CD4-positive, alpha-beta T cell (primary cell): Measurements from ENCODE around the gene METTL24. TPM values are rescaled to one million over a fixed set of nuclear protein-coding genes. Genes with fewer than 3 reads are reported as not detected.

Experiments used
- ATAC-seq: fragments of 200-7000 bp; cut with Tn5 transposase; one replicate; pipeline ENCODE4 v1.10.0; 2022; ENCODE audit warnings: mild to moderate bottlenecking; ENCODE audit not compliant: poor library complexity
- CTCF ChIA-PET: fragments of 350-600 bp; sonication (Branson Sonifier 250); formaldehyde crosslinking; loops from one replicate; lab custom pipeline; 2021; ENCODE audit warnings: antibody characterized with exemption, inconsistent platforms; lab: Charles Lee
- POLR2A ChIA-PET: fragments of 350-600 bp; sonication (Branson Sonifier 250); formaldehyde crosslinking; loops from one replicate; lab custom pipeline; 2021; ENCODE audit warnings: antibody characterized with exemption, inconsistent platforms; lab: Charles Lee
- DNase-seq, 14 experiments: peaks; one replicate each; pipeline ENCODE4 v3.0.0-alpha.2; 2013 to 2020; ENCODE audit warnings: mixed read lengths in 2 of 14
- H3K27ac ChIP-seq, 2 donors: one replicate each; pipeline versions ENCODE4 v1.5.1 to v1.7.0; 2013; ENCODE audit warnings: low read length in 2 of 2, low read depth in 1 of 2, mild to moderate bottlenecking in 1 of 2
- H3K27me3 ChIP-seq, 2 experiments: 1 replicate in 1 of 2; 2 replicates in 1 of 2; pipeline versions ENCODE4 v1.6.1 to v1.7.0; 2013; ENCODE audit warnings: low read length in 2 of 2, control low read depth in 1 of 2, mild to moderate bottlenecking in 1 of 2, moderate library complexity in 1 of 2; ENCODE audit not compliant: insufficient read depth in 2 of 2, control insufficient read depth in 1 of 2
- H3K36me3 ChIP-seq: one replicate; pipeline ENCODE4 v1.6.1; 2013; ENCODE audit warnings: low read length, control low read depth; ENCODE audit not compliant: insufficient read depth
- H3K4me1 ChIP-seq: one replicate; pipeline ENCODE4 v1.6.1; 2013; ENCODE audit warnings: low read length, control low read depth; ENCODE audit not compliant: insufficient read depth
- H3K4me3 ChIP-seq: one replicate; pipeline ENCODE4 v1.5.1; 2013; ENCODE audit warnings: mild to moderate bottlenecking, low read length, moderate library complexity
- H3K9me3 ChIP-seq, 2 experiments: 1 replicate in 1 of 2; 2 replicates in 1 of 2; pipeline versions ENCODE4 v1.6.1 to v1.7.0; 2013; ENCODE audit warnings: low read length in 2 of 2, mild to moderate bottlenecking in 2 of 2, control low read depth in 1 of 2, moderate library complexity in 1 of 2; ENCODE audit not compliant: control insufficient read depth in 1 of 2, insufficient read depth in 1 of 2
- H3K27ac Mint-ChIP-seq: one replicate; pipeline ENCODE4 v1.8.0; 2020; ENCODE audit warnings: mixed read lengths
- H3K27me3 Mint-ChIP-seq: one replicate; pipeline ENCODE4 v1.8.0; 2021; ENCODE audit warnings: mixed read lengths
- H3K36me3 Mint-ChIP-seq: one replicate; pipeline ENCODE4 v1.8.0; 2021; ENCODE audit warnings: low read depth, mixed read lengths
- H3K4me1 Mint-ChIP-seq: one replicate; pipeline ENCODE4 v1.8.0; 2021; ENCODE audit warnings: low read depth, mixed read lengths
- H3K4me3 Mint-ChIP-seq: one replicate; pipeline ENCODE4 v1.8.0; 2020; ENCODE audit warnings: mild to moderate bottlenecking, mixed read lengths
- H3K9me3 Mint-ChIP-seq: one replicate; pipeline ENCODE4 v1.8.0; 2020; ENCODE audit warnings: mixed read lengths
- CTCF ChIP-seq: fragments of 200-600 bp; IDR thresholded peaks from one replicate; pipeline ENCODE4 v1.8.0; 2022; ENCODE audit warnings: antibody characterized with exemption, mild to moderate bottlenecking
- intact Hi-C, 2 experiments: fragments of 100-400 bp; cut with DNase I in 1 of 2; cut with micrococcal nuclease in 1 of 2; formaldehyde crosslinking; loops; one replicate each; pipeline versions ENCODE4 v1.15.1 to v1.9.0; 2023 to 2025; cut with DNase I, micrococcal nuclease
- total RNA-seq, 174 experiments: library from RNA in 2 of 174; stranded (reverse) in 2 of 174; gene quantifications; one replicate each; pipeline ENCODE4 v1.2.3 and lab custom pipeline; 2021 to 2026

METTL24 gene
- total RNA-seq, 2 experiments from 2014 or later, result not detected

GRCh38 chr6:110221738-110222137 is 136.4 kb downstream of the METTL24 start:
- H3K9me3 Mint-ChIP-seq, result no peaks in the 10 kb centered on the region
- H3K9me3 ChIP-seq, result no peaks in the 10 kb centered on the region
- TF ChIP-seq CTCF, result no peak
- H3K27ac Mint-ChIP-seq, result no peak overlapping the region
- POLR2A ChIA-PET, result interaction anchor here (0.6 to 1.0 kb wide), 2 partner anchors 16 to 836 kb away, joined by 4 read pairs; no protein-coding TSS in a partner anchor
- ATAC-seq (no peak), DNase-seq (no peak)
- CTCF ChIA-PET, result no interaction called here
- intact Hi-C loops, result no loop called here
- H3K36me3 ChIP-seq, result peaks cover 81% of the 10 kb centered on the region
- no peak overlapping the region for H3K27ac ChIP-seq
- no peak overlapping the region for H3K4me3 ChIP-seq
- H3K27me3 Mint-ChIP-seq, result no peaks in the 10 kb centered on the region
- no peak overlapping the region for H3K4me3 Mint-ChIP-seq
- no peaks in the 10 kb centered on the region for H3K4me1 ChIP-seq
- no peaks in the 10 kb centered on the region for H3K4me1 Mint-ChIP-seq
- H3K36me3 Mint-ChIP-seq, result peaks cover 87% of the 10 kb centered on the region
- no peaks in the 10 kb centered on the region for H3K27me3 ChIP-seq

GRCh38 chr6:110217266-110217665 is 140.9 kb downstream of the METTL24 start:
- Histone ChIP-seq H3K9me3 (no peaks in the 10 kb centered on the region), H3K4me3 (no peak overlapping the region), H3K4me1 (no peaks in the 10 kb centered on the region), H3K27ac (no peak overlapping the region), H3K27me3 (no peaks in the 10 kb centered on the region), H3K36me3 (peaks cover 93% of the 10 kb centered on the region)
- Mint-ChIP-seq H3K27ac (no peak overlapping the region), H3K9me3 (no peaks in the 10 kb centered on the region), H3K4me1 (no peaks in the 10 kb centered on the region), H3K4me3 (no peak overlapping the region), H3K36me3 (peaks cover 95% of the 10 kb centered on the region), H3K27me3 (no peaks in the 10 kb centered on the region)
- ATAC-seq, result no peak
- CTCF ChIA-PET, result interaction anchor here (1.1 to 1.7 kb wide), 3 partner anchors 11 to 178 kb away, joined by 3 read pairs; no protein-coding TSS in a partner anchor
- intact Hi-C loops, result no loop called here
- POLR2A ChIA-PET, result interaction anchor here (1.5 kb wide), 1 partner anchor 9 kb away, joined by 3 read pairs; no protein-coding TSS in a partner anchor
- no peak for DNase-seq
- TF ChIP-seq CTCF, result no peak

GRCh38 chr6:110216140-110216539 is 142.0 kb downstream of the METTL24 start:
- no peaks in the 10 kb centered on the region for H3K4me1 Mint-ChIP-seq
- H3K27me3 Mint-ChIP-seq, result no peaks in the 10 kb centered on the region
- Histone ChIP-seq H3K27me3 (no peaks in the 10 kb centered on the region), H3K4me3 (no peak overlapping the region), H3K36me3 (peaks cover 95% of the 10 kb centered on the region), H3K27ac (no peak overlapping the region), H3K9me3 (no peaks in the 10 kb centered on the region), H3K4me1 (no peaks in the 10 kb centered on the region)
- peaks cover 96% of the 10 kb centered on the region for H3K36me3 Mint-ChIP-seq
- ChIA-PET CTCF (interaction anchor here (1.7 kb wide), 1 partner anchor 10 kb away, joined by 3 read pairs; no protein-coding TSS in a partner anchor), POLR2A (interaction anchor here (0.8 to 1.1 kb wide), 2 partner anchors 36 to 139 kb away, joined by 3 to 4 read pairs; partner anchors contain the start of gene CDC40)
- no peak for TF ChIP-seq CTCF
- H3K9me3 Mint-ChIP-seq, result no peaks in the 10 kb centered on the region
- no peak overlapping the region for H3K4me3 Mint-ChIP-seq
- H3K27ac Mint-ChIP-seq, result no peak overlapping the region
- DNase-seq (no peak), ATAC-seq (no peak)
- intact Hi-C loops, result no loop called here
